ENCODE results near the gene TCF7L2.

TCF7L2 gene

DNA sequence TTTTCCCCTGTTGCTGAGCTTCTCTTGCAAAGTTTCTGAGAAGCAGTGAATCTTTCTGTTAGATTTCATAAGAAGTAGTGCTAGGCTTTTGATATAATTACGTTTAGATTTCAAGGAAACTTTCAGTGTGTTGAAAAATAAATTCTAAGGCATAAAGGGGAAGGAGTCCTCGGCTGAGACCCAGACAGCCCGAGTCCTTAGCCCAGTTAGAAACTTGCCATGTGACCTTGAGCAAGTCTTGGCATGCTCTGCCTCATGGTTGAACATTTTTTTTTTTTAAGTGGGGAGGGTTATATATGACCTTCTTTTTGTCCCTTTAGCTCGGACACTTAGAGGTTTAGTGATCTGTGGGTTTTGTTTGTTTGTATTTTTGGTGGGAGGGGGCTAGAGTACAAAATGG lies 117.5 kb downstream of the TCF7L2 start:
- H3K27ac ChIP-seq: peak overlapping the region; percentile 84 to 86
- H3K9me3 ChIP-seq: no peaks in the 10 kb centered on the region
- no peak overlapping the region for H3K4me3 ChIP-seq
- no peaks in the 10 kb centered on the region for H3K27me3 ChIP-seq
- intact Hi-C loops (cut with DNase I; ENCODE audit: low total_unique reads): loop anchor here (5.0 kb wide), 1 partner anchor 40 kb away; no protein-coding TSS in a partner anchor
- peaks cover 0 to 91% (median 84%) of the 10 kb centered on the region in 4 donors for H3K4me1 ChIP-seq
- H3K36me3 ChIP-seq: peaks cover 5 to 12% (median 8%) of the 10 kb centered on the region in 3 donors
- DNase-seq: peak in 1 of 2 donors; percentile 60
- TF ChIP-seq, protein P1, sequence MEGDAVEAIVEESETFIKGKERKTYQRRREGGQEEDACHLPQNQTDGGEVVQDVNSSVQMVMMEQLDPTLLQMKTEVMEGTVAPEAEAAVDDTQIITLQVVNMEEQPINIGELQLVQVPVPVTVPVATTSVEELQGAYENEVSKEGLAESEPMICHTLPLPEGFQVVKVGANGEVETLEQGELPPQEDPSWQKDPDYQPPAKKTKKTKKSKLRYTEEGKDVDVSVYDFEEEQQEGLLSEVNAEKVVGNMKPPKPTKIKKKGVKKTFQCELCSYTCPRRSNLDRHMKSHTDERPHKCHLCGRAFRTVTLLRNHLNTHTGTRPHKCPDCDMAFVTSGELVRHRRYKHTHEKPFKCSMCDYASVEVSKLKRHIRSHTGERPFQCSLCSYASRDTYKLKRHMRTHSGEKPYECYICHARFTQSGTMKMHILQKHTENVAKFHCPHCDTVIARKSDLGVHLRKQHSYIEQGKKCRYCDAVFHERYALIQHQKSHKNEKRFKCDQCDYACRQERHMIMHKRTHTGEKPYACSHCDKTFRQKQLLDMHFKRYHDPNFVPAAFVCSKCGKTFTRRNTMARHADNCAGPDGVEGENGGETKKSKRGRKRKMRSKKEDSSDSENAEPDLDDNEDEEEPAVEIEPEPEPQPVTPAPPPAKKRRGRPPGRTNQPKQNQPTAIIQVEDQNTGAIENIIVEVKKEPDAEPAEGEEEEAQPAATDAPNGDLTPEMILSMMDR (IDR thresholded peaks at IDR 0.05): no peak

DNA sequence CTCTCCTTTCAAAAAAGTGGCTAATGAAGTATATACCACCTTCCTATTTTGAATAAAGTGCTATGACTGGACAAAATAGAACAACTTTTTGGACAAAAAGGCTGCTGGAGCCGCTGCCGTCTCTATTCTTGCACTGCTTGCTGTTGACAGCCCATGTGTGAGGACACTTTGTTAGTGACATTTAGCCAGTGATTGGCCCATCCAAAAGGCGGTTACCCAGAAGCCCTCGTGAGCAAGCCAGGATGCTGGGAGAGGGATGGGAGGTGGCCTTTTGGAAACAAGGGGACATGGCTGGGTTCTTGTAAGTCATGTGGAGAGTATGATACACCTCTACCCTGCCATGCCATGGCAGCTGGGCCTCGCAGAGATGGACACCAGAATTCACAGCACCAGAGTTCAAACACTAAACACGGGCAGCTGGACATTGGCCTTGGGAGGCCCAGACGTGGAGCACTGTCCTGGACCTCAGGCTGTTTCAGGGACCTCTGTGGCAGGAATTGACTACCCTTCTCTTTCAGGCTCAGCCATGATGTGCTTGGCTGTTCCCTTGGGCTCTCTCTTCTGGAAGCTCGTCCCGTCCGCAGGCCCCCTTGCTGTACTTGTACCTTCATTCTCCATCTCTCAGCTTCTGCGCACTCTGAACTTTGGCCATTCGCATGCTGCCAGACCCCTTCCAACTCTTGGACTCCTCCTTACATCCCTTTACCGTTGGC lies 118.3 kb downstream of the TCF7L2 start:
- Histone ChIP-seq H3K4me1 (peaks cover 0 to 91% (median 81%) of the 10 kb centered on the region in 4 donors), H3K4me3 (no peak overlapping the region), H3K36me3 (peaks cover 5 to 12% (median 8%) of the 10 kb centered on the region in 3 donors), H3K9me3 (no peaks in the 10 kb centered on the region), H3K27me3 (no peaks in the 10 kb centered on the region), H3K27ac (peak overlapping the region; percentile 84 to 86)
- intact Hi-C loops (cut with DNase I; ENCODE audit: low total_unique reads): loop anchor here (5.0 kb wide), 1 partner anchor 41 kb away; no protein-coding TSS in a partner anchor
- DNase-seq: no peak
- TF ChIP-seq, protein P1 (IDR thresholded peaks at IDR 0.05): no peak

GRCh38 chr10:113069595-113069994 lies 119.5 kb downstream of the TCF7L2 start:
- Histone ChIP-seq H3K4me1 (peaks cover 0 to 91% (median 79%) of the 10 kb centered on the region in 4 donors), H3K27ac (peak overlapping the region; percentile 84 to 86), H3K36me3 (peaks cover 5 to 12% (median 8%) of the 10 kb centered on the region in 3 donors), H3K9me3 (no peaks in the 10 kb centered on the region), H3K4me3 (no peak overlapping the region), H3K27me3 (no peaks in the 10 kb centered on the region)
- TF ChIP-seq, protein P1 (IDR thresholded peaks at IDR 0.05): no peak
- intact Hi-C loops (cut with DNase I; ENCODE audit: low total_unique reads): loop anchor here (5.0 kb wide), 1 partner anchor 42 kb away; no protein-coding TSS in a partner anchor
- DNase-seq: no peak

DNA sequence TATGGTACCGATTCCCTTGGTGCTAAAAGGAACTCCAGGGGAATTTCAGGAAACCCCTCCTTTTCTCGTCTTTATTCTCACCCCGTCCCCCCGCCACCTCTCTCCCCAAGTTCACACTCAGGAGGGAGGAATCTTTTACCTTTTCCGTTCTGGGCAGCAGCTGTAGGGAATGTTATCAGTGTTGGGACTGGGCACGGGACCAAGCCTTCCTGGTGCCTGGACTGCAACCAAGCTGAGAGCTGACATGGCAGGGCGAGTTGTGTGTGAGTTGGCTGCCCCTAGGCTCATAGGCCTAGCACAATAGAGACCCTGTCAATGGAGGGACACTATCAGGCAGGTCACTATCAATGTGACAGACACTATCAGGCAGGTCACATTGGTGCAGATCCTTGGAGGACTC lies 121.4 kb downstream of the TCF7L2 start:
- Histone ChIP-seq H3K27me3 (no peaks in the 10 kb centered on the region), H3K4me3 (no peak overlapping the region), H3K4me1 (peaks cover 0 to 80% (median 62%) of the 10 kb centered on the region in 4 donors), H3K27ac (peak overlapping the region; percentile 73 to 75), H3K9me3 (no peaks in the 10 kb centered on the region), H3K36me3 (peaks cover 5 to 12% (median 8%) of the 10 kb centered on the region in 3 donors)
- TF ChIP-seq, protein P1 (IDR thresholded peaks at IDR 0.05): no peak
- DNase-seq: peak; percentile 57 to 83
- intact Hi-C loops (cut with DNase I; ENCODE audit: low total_unique reads): no loop called here

- TF ChIP-seq, protein P1 (IDR thresholded peaks at IDR 0.05): no peak
- H3K36me3 ChIP-seq: peaks cover 5 to 11% (median 8%) of the 10 kb centered on the region in 3 donors
- H3K27ac ChIP-seq: peak overlapping the region; percentile 73 to 75
- no peaks in the 10 kb centered on the region for H3K9me3 ChIP-seq
- H3K4me1 ChIP-seq: peaks cover 0 to 63% (median 41%) of the 10 kb centered on the region in 4 donors
- no peaks in the 10 kb centered on the region for H3K27me3 ChIP-seq
- intact Hi-C loops (cut with DNase I; ENCODE audit: low total_unique reads): no loop called here
- DNase-seq: peak; percentile 85 to 94
- peak overlapping the region; percentile 24 to 29 for H3K4me3 ChIP-seq
These were observed 123.6 kb downstream of the TCF7L2 start for GRCh38 chr10:113073549-113074189.
